NT2/D1 (cell line): ENCODE results near the gene DRGX.

Experiments
- DNase-seq: peaks from one replicate; pipeline ENCODE4 v3.0.0-alpha.2; 2011; ENCODE audit warnings: low read depth, low spot score
- H3K27me3 ChIP-seq: 2 replicates; pipeline ENCODE4 v1.6.0; 2011; ENCODE audit warnings: mild to moderate bottlenecking; ENCODE audit not compliant: insufficient read length, insufficient read depth
- H3K36me3 ChIP-seq: 2 replicates; pipeline ENCODE4 v1.6.1; 2011; ENCODE audit warnings: mild to moderate bottlenecking, low read length, mixed read lengths; ENCODE audit not compliant: insufficient read depth, insufficient read length
- H3K4me1 ChIP-seq: 2 replicates; pipeline ENCODE4 v1.5.1; 2011; ENCODE audit not compliant: insufficient read depth, insufficient read length
- H3K4me3 ChIP-seq: 2 replicates; pipeline ENCODE4 v1.5.1; 2011; ENCODE audit warnings: low read depth; ENCODE audit not compliant: insufficient read length
- H3K9ac ChIP-seq: 2 replicates; pipeline ENCODE4 v1.6.0; 2011; ENCODE audit warnings: low read depth; ENCODE audit not compliant: insufficient read length
- H3K9me3 ChIP-seq: 2 replicates; pipeline ENCODE4 v1.5.1; 2011; ENCODE audit warnings: mild to moderate bottlenecking, low read length; ENCODE audit not compliant: insufficient read depth
- SUZ12 ChIP-seq: IDR thresholded peaks from 2 replicates; pipeline ENCODE4 v1.6.1; 2011; ENCODE audit not compliant: insufficient read length, insufficient read depth; ENCODE audit errors: extremely low read depth
- YY1 ChIP-seq: IDR thresholded peaks from 2 replicates; pipeline ENCODE4 v1.6.1; 2011; ENCODE audit not compliant: insufficient read length, insufficient read depth
- ZNF274 ChIP-seq: IDR thresholded peaks from 2 replicates; pipeline ENCODE4 v1.6.1; 2011; ENCODE audit warnings: mild to moderate bottlenecking, low read depth, low read length

The DRGX gene

DNA sequence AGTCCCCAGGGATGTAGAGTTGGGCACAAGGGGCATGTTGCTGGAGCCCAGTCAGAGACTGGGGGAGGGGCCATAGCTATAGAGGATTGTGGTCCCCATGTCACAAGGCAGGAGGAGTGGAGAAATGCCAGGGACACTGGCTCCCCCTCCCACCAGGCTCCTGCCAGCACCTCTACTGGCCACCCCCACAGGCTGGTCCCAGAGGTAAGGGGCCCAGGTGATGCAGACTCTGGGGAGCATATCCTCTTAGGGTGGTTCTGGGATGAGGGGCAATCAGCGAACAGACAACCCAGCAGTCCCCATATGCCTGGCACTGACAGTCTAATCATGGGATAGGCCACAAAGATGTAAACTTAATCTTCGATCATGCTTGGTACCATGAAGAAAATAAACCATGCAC is 75.7 kb downstream of the DRGX start:
- TF ChIP-seq YY1 (no peak), SUZ12 (no peak), ZNF274 (no peak)
- H3K36me3 ChIP-seq = no peaks in the 10 kb centered on the region
- no peak for DNase-seq

DNA sequence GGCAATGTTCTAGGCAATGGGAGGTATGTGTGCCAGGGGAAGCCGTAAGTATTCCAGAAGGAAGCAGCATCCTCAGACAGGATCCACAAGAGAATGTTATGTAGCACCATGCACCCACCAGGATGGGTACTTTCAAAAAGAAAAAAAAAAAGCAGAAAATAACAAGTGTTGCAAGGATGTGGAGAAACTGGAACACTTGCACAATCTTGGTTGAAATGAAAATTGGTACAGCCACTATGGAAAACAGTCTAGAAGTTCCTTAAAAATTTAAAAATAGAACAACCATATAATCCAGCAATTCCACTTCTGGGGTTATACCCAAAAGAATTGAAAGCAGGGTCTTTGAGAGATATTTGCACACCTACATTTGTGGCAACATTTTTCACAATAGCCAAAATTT is 76.7 kb downstream of the DRGX start:
- TF ChIP-seq ZNF274 (no peak), YY1 (no peak), SUZ12 (no peak)

More for the DNA sequence above, 75.7 kb downstream of the DRGX start:
- Histone ChIP-seq H3K4me1 (no peaks in the 10 kb centered on the region), H3K4me3 (no peak overlapping the region), H3K9ac (no peak overlapping the region), H3K9me3 (no peaks in the 10 kb centered on the region), H3K27me3 (no peaks in the 10 kb centered on the region)

DNA sequence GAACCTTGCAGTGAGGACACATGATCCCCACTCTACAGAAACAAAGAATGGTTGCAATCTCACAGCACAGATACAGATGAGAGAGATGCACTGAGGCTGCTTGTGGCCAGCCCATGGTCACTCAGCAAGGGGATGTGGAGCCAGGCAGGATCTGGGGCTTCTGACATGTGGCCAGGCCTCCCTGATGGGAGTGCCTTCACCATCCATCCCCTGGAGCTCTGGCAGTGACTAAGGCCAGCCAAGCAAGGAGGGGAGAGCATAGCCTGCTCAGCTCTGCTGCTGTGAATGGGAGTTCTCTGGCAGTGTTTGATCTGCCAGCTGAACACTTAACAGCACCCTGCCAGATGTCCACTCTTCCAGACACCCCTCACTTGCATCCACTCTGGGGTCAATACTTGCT is 77.1 kb downstream of the DRGX start:
- Histone ChIP-seq H3K27me3 (no peaks in the 10 kb centered on the region), H3K9ac (peak overlapping the region; percentile 21), H3K9me3 (no peaks in the 10 kb centered on the region), H3K4me1 (no peaks in the 10 kb centered on the region), H3K36me3 (no peaks in the 10 kb centered on the region), H3K4me3 (no peak overlapping the region)
- no peak for DNase-seq
- TF ChIP-seq ZNF274 (no peak), SUZ12 (no peak), YY1 (no peak)

More for the DNA sequence above, 76.7 kb downstream of the DRGX start:
- no peak overlapping the region for H3K9ac ChIP-seq
- no peaks in the 10 kb centered on the region for H3K4me1 ChIP-seq
- no peaks in the 10 kb centered on the region for H3K36me3 ChIP-seq
- no peaks in the 10 kb centered on the region for H3K9me3 ChIP-seq
- DNase-seq = no peak
- no peaks in the 10 kb centered on the region for H3K27me3 ChIP-seq
- H3K4me3 ChIP-seq = no peak overlapping the region

DNA sequence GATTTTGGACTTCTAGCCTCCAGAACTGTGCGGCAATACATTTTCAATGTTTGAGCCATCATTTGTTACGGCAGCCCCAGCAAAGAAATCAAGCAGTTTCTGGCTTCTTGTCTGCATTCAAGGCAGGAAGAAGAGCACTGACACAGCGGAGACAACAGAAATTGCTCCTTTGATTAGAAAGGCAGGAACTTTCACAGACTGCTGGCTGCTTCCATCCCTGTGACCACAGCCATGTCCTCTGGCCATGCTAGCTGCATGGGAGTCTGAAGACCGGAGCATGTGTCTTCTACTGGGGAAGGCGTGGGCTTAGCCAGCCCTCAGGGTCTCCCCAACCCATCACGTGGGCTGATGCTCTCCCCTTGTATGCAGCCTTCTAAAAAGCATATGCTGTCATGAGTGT is 77.9 kb downstream of the DRGX start:
- no peaks in the 10 kb centered on the region for H3K36me3 ChIP-seq
- no peak for DNase-seq
- no peak overlapping the region for H3K4me3 ChIP-seq
- H3K9ac ChIP-seq = no peak overlapping the region
- TF ChIP-seq SUZ12 (no peak), ZNF274 (no peak), YY1 (no peak)
- no peaks in the 10 kb centered on the region for H3K9me3 ChIP-seq
- no peaks in the 10 kb centered on the region for H3K27me3 ChIP-seq
- no peaks in the 10 kb centered on the region for H3K4me1 ChIP-seq

DNA sequence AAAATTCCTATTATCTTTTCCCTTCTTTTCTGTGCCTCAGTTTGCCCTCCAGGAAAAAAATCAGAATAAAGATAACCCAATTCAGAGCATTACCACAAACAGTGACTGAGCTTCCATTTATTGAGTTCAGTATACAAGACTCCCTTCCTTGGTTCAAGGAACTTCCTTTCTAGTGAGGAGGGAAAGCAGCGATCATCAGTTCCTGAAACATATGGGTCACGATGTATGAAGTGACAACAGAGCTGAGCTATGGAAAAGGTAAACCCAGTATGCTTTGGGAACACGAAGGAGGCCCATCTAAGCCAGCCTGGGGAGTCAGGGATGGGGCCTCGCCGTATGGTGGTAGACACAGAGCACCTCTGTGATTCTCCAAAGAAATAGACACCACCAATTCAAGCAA is 81.1 kb downstream of the DRGX start:
- no peaks in the 10 kb centered on the region for H3K4me1 ChIP-seq
- TF ChIP-seq ZNF274 = no peak
- TF ChIP-seq YY1 = no peak
- no peak for TF ChIP-seq SUZ12
- no peaks in the 10 kb centered on the region for H3K27me3 ChIP-seq
- DNase-seq = no peak
- H3K4me3 ChIP-seq = no peak overlapping the region
- H3K9me3 ChIP-seq = no peaks in the 10 kb centered on the region
- no peak overlapping the region for H3K9ac ChIP-seq
- H3K36me3 ChIP-seq = no peaks in the 10 kb centered on the region
